Measurements from ENCODE around the gene CLEC14A.

CLEC14A gene

GRCh38 chr14:38207377-38207735, 48.5 kb downstream of the CLEC14A start:
- Histone ChIP-seq H3K9me3 (no peaks in the 10 kb centered on the region), H3K36me3 (no peaks in the 10 kb centered on the region), H3K27me3 (peaks cover 0 to 38% of the 10 kb centered on the region in 2 donors), H3K4me1 (peaks cover 0 to 46% (median 38%) of the 10 kb centered on the region in 4 donors), H3K4me3 (peak overlapping the region; percentile 47 to 55), H3K27ac (no peak overlapping the region)
- no peak for TF ChIP-seq CTCF (IDR thresholded peaks at IDR 0.05)
- no peak for DNase-seq
- intact Hi-C loops (cut with DNase I; ENCODE audit: low total_unique reads): no loop called here

- TF ChIP-seq CTCF (IDR thresholded peaks at IDR 0.05): no peak
- H3K4me3 ChIP-seq: no peak overlapping the region
- peaks cover 0 to 45% (median 38%) of the 10 kb centered on the region in 4 donors for H3K4me1 ChIP-seq
- peaks cover 0 to 37% of the 10 kb centered on the region in 2 donors for H3K27me3 ChIP-seq
- H3K9me3 ChIP-seq: no peaks in the 10 kb centered on the region
- no peak overlapping the region for H3K27ac ChIP-seq
- no peaks in the 10 kb centered on the region for H3K36me3 ChIP-seq
- intact Hi-C loops (cut with DNase I; ENCODE audit: low total_unique reads): no loop called here
- no peak for DNase-seq
Observed at GRCh38 chr14:38206689-38207376, 49.1 kb downstream of the CLEC14A start.

GRCh38 chr14:38205949-38206665, 49.8 kb downstream of the CLEC14A start:
- no peak overlapping the region for H3K27ac ChIP-seq
- no peak overlapping the region for H3K4me3 ChIP-seq
- intact Hi-C loops (cut with DNase I; ENCODE audit: low total_unique reads): no loop called here
- H3K36me3 ChIP-seq: no peaks in the 10 kb centered on the region
- peaks cover 0 to 39% (median 33%) of the 10 kb centered on the region in 4 donors for H3K4me1 ChIP-seq
- no peak for DNase-seq
- peaks cover 0 to 30% of the 10 kb centered on the region in 2 donors for H3K27me3 ChIP-seq
- no peaks in the 10 kb centered on the region for H3K9me3 ChIP-seq
- TF ChIP-seq CTCF (IDR thresholded peaks at IDR 0.05): no peak

- Histone ChIP-seq H3K4me1 (peaks cover 0 to 30% (median 27%) of the 10 kb centered on the region in 4 donors), H3K36me3 (no peaks in the 10 kb centered on the region), H3K9me3 (no peaks in the 10 kb centered on the region), H3K27ac (no peak overlapping the region), H3K27me3 (peaks cover 0 to 22% of the 10 kb centered on the region in 2 donors), H3K4me3 (no peak overlapping the region)
- no peak for DNase-seq
- intact Hi-C loops (cut with DNase I; ENCODE audit: low total_unique reads): no loop called here
- no peak for TF ChIP-seq CTCF (IDR thresholded peaks at IDR 0.05)
Observed at GRCh38 chr14:38205119-38205813, 50.6 kb downstream of the CLEC14A start.

GRCh38 chr14:38204719-38205115, 51.2 kb downstream of the CLEC14A start:
- peaks cover 0 to 25% (median 22%) of the 10 kb centered on the region in 4 donors for H3K4me1 ChIP-seq
- H3K36me3 ChIP-seq: no peaks in the 10 kb centered on the region
- intact Hi-C loops (cut with DNase I; ENCODE audit: low total_unique reads): no loop called here
- no peak for DNase-seq
- no peak overlapping the region for H3K4me3 ChIP-seq
- no peak overlapping the region for H3K27ac ChIP-seq
- TF ChIP-seq CTCF (IDR thresholded peaks at IDR 0.05): no peak
- peaks cover 0 to 16% of the 10 kb centered on the region in 2 donors for H3K27me3 ChIP-seq
- H3K9me3 ChIP-seq: no peaks in the 10 kb centered on the region

All from tibial artery (tissue), 4 donors.